GM12878 (cell line): ENCODE results near the gene VARS2. TPM values are rescaled to one million over a fixed set of nuclear protein-coding genes. Genes with fewer than 3 reads are reported as not detected.

Experiments
- ATAC-seq: fragments of 200-7000 bp; cut with Tn5 transposase; 3 replicates; pipeline ENCODE4 v1.9.1; 2020; ENCODE audit warnings: mild to moderate bottlenecking, moderate library complexity
- BruUV-seq: library from RNA; stranded (reverse); fragments of 400-500 nt; replicated peaks from 2 replicates; lab custom pipeline; 2021; lab: Mats Ljungman, UMichigan
- CTCF ChIA-PET: fragments of 300-600 bp; sonication (Branson Sonifier 250); formaldehyde crosslinking; extraction: SDS; loops from one replicate; lab custom pipeline; 2021; ENCODE audit warnings: inconsistent platforms; lab: Yijun Ruan, JAX
- POLR2A ChIA-PET: fragments of 350-600 bp; formaldehyde crosslinking; extraction: SDS; loops from one replicate; lab custom pipeline; 2021; ENCODE audit warnings: inconsistent platforms; lab: Charles Lee
- RAD21 ChIA-PET: fragments of 300-600 bp; sonication (Branson Sonifier 250); formaldehyde crosslinking; loops from one replicate; lab custom pipeline; 2023; ENCODE audit warnings: antibody characterized with exemption; ENCODE audit not compliant: unreplicated experiment; lab: Charles Lee
- SMC1A ChIA-PET: fragments of 300-600 bp; sonication (Branson Sonifier 250); formaldehyde crosslinking; loops from one replicate; lab custom pipeline; 2023; ENCODE audit not compliant: unreplicated experiment, uncharacterized antibody; lab: Charles Lee
- DNase-seq: peaks from one replicate; pipeline ENCODE4 v3.0.0-alpha.2; 2011; ENCODE audit warnings: low read depth, low spot score
- FAIRE-seq: peaks from 3 replicates; lab custom pipeline; 2011; peaks lifted over from hg19 to GRCh38; lab: Jason Lieb, UNC
- H2AFZ ChIP-seq: 2 replicates; pipeline ENCODE4 v1.6.0; 2011; ENCODE audit warnings: low read depth, low read length, control low read depth; ENCODE audit not compliant: control insufficient read depth
- H3K27ac ChIP-seq: 2 replicates; pipeline ENCODE4 v1.5.1; 2011; ENCODE audit warnings: control low read depth; ENCODE audit not compliant: control insufficient read depth, insufficient read depth
- H3K27me3 ChIP-seq, 2 experiments: replicated peaks in 1 of 2; 2 replicates each; pipeline versions ENCODE4 v1.6.0 to v1.6.1; 2011; ENCODE audit warnings: low read length in 1 of 2; ENCODE audit not compliant: control insufficient read depth in 2 of 2, insufficient read depth in 2 of 2
- H3K36me3 ChIP-seq, 2 experiments: 2 replicates each; pipeline ENCODE4 v1.5.1; 2011; ENCODE audit warnings: low read length in 1 of 2; ENCODE audit not compliant: control insufficient read depth in 2 of 2, insufficient read depth in 2 of 2
- H3K4me1 ChIP-seq: 2 replicates; pipeline ENCODE4 v1.6.1; 2011; ENCODE audit warnings: mild to moderate bottlenecking, low read length, moderate library complexity, mixed read lengths; ENCODE audit not compliant: control insufficient read depth, insufficient read depth
- H3K4me2 ChIP-seq: 2 replicates; pipeline ENCODE4 v1.6.0; 2011; ENCODE audit warnings: control low read depth; ENCODE audit not compliant: control insufficient read depth, insufficient read depth
- H3K4me3 ChIP-seq: fragments of 200-600 bp; sonication (generic); 2 replicates; pipeline ENCODE4 v1.5.1; 2016
- H3K79me2 ChIP-seq: 2 replicates; pipeline ENCODE4 v1.6.0; 2011; ENCODE audit warnings: low read length; ENCODE audit not compliant: control insufficient read depth, insufficient read depth
- H3K9ac ChIP-seq: 2 replicates; pipeline ENCODE4 v1.8.0; 2011; ENCODE audit warnings: low read length, control low read depth, mixed read lengths; ENCODE audit not compliant: control insufficient read depth, insufficient read depth
- H3K9me3 ChIP-seq: replicated peaks from 3 replicates; pipeline ENCODE4 v1.5.1; 2011; ENCODE audit warnings: mild to moderate bottlenecking, low read length; ENCODE audit not compliant: control insufficient read depth, insufficient read depth
- H4K20me1 ChIP-seq: 2 replicates; pipeline ENCODE4 v1.6.0; 2011; ENCODE audit not compliant: control insufficient read depth, insufficient read depth
- BRCA1 ChIP-seq: IDR thresholded peaks from 2 replicates; pipeline ENCODE4 v1.6.1; 2011; ENCODE audit warnings: low read depth, low read length, improper control_type of control experiment
- CUX1 ChIP-seq: IDR thresholded peaks from 2 replicates; pipeline ENCODE4 v1.6.1; 2012; ENCODE audit warnings: improper control_type of control experiment, low read depth, low read length; ENCODE audit not compliant: insufficient replicate concordance
- EGR1 ChIP-seq, 2 experiments: IDR thresholded peaks; 1 replicate in 1 of 2; 2 replicates in 1 of 2; pipeline ENCODE4 v1.6.1; 2011 to 2012; ENCODE audit warnings: low read depth in 2 of 2, low read length in 2 of 2, borderline replicate concordance in 1 of 2, mild to moderate bottlenecking in 1 of 2, moderate library complexity in 1 of 2
- JUNB ChIP-seq: IDR thresholded peaks from 2 replicates; pipeline ENCODE4 v1.6.1; 2016; ENCODE audit warnings: antibody characterized with exemption, mild to moderate bottlenecking
- NFXL1 ChIP-seq: fragments of 450-650 bp; IDR thresholded peaks from 2 replicates; pipeline ENCODE4 v1.6.1; 2017; ENCODE audit warnings: antibody characterized with exemption, mild to moderate bottlenecking, borderline replicate concordance
- NR2C2 ChIP-seq: IDR thresholded peaks from 2 replicates; pipeline ENCODE4 v1.6.1; 2011; ENCODE audit warnings: borderline replicate concordance, low read depth; ENCODE audit not compliant: control insufficient read depth, insufficient read length
- POU2F2 ChIP-seq: IDR thresholded peaks from 3 replicates; pipeline ENCODE4 v1.6.1; 2011; ENCODE audit warnings: low read depth, mild to moderate bottlenecking, low read length, borderline replicate concordance
- WGBS: methylation state at CpG from one replicate; pipeline ENCODE4 v1.1.6; 2016; ENCODE audit warnings: low lambda C conversion rate; ENCODE audit not compliant: insufficient replicate concordance, insufficient coverage; ENCODE audit errors: missing lambda C conversion rate; 5-methylcytosine and 5-hydroxymethylcytosine counted together
- in situ Hi-C: fragments of 300-500 bp; cut with MboI; formaldehyde crosslinking; loops from 9 replicates; pipeline ENCODE4 v1.14.3; 2018; ENCODE audit warnings: mixed read lengths
- intact Hi-C: fragments of 100-400 bp; cut with micrococcal nuclease; formaldehyde crosslinking; loops from one replicate; pipeline ENCODE4 v1.14.2; 2022; ENCODE audit not compliant: unreplicated experiment
- polyA plus RNA-seq, 11 experiments: library from polyadenylated mRNA; depleted of rRNA in 4 of 11; unstranded in 6 of 11; stranded (reverse) in 5 of 11; fragments of >200 nt; fragmentation: Nextera tagmentation in 4 of 11; fragmentation: Illumina TruSeq in 1 of 11; extraction: Ambion mirVana in 4 of 11; extraction: Trizol in 1 of 11; gene quantifications; 1 replicate in 1 of 11; 2 replicates in 10 of 11; pipeline versions ENCODE4 v1.2.1 to v1.2.3, GENCODE V29; 2011 to 2016; ENCODE audit warnings: inconsistent platforms in 2 of 11, missing spikeins in 2 of 11, low read depth in 1 of 11
- total RNA-seq, 4 experiments: library from RNA; depleted of rRNA in 3 of 4; stranded (reverse); fragments of >200 nt in 3 of 4; fragmentation: Illumina TruSeq in 1 of 4; extraction: Trizol in 1 of 4; gene quantifications; 2 replicates each; pipeline versions ENCODE4 v1.2.1 to v1.2.3, GENCODE V29; 2013 to 2021
- TF ChIP-seq, protein P1 (sequence below): fragments of 450-650 bp; IDR thresholded peaks from 2 replicates; pipeline ENCODE4 v1.6.1; 2017; ENCODE audit warnings: mild to moderate bottlenecking, low read depth, inconsistent platforms; ENCODE audit not compliant: poor library complexity, severe bottlenecking
- TF ChIP-seq, protein P2 (sequence below): IDR thresholded peaks from 2 replicates; pipeline ENCODE4 v1.6.1; 2012; ENCODE audit warnings: low read length, inconsistent platforms
- TF ChIP-seq, protein P3 (sequence below): fragments of 450-650 bp; IDR thresholded peaks from 2 replicates; pipeline ENCODE4 v1.6.1; 2016; ENCODE audit warnings: mild to moderate bottlenecking

Gene VARS2
- total and polyA plus RNA-seq, 10 of the 15 experiments (the other 5 are each of a cell fraction or from before 2014, with no cell fraction given): 3.8 to 70.7 (median 49.1) TPM

DNA sequence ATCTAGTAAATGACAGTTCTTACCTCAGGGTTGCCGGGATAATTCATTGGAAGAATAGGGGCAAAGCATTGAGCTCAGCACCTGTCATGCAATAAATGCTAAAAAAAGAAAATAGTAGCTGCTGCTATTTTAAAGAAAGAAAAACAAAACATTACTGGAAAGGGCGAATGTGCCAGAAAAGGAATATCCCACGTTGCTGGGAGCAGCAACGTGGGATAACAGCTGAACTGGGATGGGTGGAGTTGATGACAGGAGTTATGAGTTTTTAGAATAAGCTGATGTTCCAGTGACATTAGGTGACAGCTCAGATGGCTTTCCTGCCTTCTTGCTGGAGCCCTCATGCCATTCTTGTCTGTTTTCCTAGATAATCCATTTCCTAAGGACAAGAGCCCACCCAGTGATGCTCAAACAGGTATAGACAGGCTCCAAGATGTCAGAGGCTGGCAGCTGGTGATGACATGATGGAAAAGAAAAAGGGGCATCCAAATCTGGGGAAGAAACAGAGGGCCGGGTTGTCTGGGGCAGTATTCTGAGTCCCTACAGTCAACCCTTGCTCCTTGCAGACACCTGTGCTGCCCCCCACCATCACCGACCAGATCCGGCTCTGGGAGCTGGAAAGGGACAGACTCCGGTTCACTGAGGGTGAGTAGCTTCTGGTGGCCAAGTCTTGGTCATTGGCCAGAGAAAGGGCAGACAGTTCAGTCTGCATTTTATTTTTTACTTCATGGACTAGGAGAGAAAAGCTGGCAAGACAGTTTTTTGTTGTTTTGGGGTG is 1.1 kb upstream of the VARS2 start:
- H3K27ac ChIP-seq: 0 out of 2 replicates have a peak overlapping the region, but pooled peaks have one; percentile 56
- H3K27me3 ChIP-seq: no peaks in the 10 kb centered on the region
- peaks cover 11% of the 10 kb centered on the region for H3K4me1 ChIP-seq
- 97% methylated on average over 8 of the region's 8 CpGs for WGBS
- H3K36me3 ChIP-seq: peaks cover 6 to 8% of the 10 kb centered on the region in 2 experiments; a peak in 3 of 4 replicates
- ATAC-seq (no peak), DNase-seq (no peak)
- peak overlapping the region; percentile 91; the same call in 1 of the 2 replicates for H3K4me3 ChIP-seq
- ChIA-PET POLR2A (interaction anchor here (0.6 to 4.4 kb wide), 18 partner anchors 10 to 544 kb away, joined by 3 to 50 read pairs (median 3); partner anchors contain the start of genes DDR1, FLOT1 and MDC1), CTCF (interaction anchor here (0.9 to 9.3 kb wide), 30 partner anchors 12 to 459 kb away, joined by 3 to 122 read pairs (median 8); partner anchors contain the start of genes DDR1 and DHX16)
- peaks cover 20% of the 10 kb centered on the region for H3K79me2 ChIP-seq
- in situ Hi-C loops: no loop called here
- TF ChIP-seq CUX1: no peak
- TF ChIP-seq, protein P1, sequence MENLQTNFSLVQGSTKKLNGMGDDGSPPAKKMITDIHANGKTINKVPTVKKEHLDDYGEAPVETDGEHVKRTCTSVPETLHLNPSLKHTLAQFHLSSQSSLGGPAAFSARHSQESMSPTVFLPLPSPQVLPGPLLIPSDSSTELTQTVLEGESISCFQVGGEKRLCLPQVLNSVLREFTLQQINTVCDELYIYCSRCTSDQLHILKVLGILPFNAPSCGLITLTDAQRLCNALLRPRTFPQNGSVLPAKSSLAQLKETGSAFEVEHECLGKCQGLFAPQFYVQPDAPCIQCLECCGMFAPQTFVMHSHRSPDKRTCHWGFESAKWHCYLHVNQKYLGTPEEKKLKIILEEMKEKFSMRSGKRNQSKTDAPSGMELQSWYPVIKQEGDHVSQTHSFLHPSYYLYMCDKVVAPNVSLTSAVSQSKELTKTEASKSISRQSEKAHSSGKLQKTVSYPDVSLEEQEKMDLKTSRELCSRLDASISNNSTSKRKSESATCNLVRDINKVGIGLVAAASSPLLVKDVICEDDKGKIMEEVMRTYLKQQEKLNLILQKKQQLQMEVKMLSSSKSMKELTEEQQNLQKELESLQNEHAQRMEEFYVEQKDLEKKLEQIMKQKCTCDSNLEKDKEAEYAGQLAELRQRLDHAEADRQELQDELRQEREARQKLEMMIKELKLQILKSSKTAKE: no peak
- TF ChIP-seq, protein P2, sequence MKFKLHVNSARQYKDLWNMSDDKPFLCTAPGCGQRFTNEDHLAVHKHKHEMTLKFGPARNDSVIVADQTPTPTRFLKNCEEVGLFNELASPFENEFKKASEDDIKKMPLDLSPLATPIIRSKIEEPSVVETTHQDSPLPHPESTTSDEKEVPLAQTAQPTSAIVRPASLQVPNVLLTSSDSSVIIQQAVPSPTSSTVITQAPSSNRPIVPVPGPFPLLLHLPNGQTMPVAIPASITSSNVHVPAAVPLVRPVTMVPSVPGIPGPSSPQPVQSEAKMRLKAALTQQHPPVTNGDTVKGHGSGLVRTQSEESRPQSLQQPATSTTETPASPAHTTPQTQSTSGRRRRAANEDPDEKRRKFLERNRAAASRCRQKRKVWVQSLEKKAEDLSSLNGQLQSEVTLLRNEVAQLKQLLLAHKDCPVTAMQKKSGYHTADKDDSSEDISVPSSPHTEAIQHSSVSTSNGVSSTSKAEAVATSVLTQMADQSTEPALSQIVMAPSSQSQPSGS: no peak
- TF ChIP-seq, protein P3, sequence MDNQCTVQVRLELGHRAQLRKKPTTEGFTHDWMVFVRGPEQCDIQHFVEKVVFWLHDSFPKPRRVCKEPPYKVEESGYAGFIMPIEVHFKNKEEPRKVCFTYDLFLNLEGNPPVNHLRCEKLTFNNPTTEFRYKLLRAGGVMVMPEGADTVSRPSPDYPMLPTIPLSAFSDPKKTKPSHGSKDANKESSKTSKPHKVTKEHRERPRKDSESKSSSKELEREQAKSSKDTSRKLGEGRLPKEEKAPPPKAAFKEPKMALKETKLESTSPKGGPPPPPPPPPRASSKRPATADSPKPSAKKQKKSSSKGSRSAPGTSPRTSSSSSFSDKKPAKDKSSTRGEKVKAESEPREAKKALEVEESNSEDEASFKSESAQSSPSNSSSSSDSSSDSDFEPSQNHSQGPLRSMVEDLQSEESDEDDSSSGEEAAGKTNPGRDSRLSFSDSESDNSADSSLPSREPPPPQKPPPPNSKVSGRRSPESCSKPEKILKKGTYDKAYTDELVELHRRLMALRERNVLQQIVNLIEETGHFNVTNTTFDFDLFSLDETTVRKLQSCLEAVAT: no peak
- TF ChIP-seq NR2C2: no peak
- TF ChIP-seq BRCA1: no peak
- TF ChIP-seq EGR1 (IDR thresholded peaks at IDR 0.05; ENCODE audit: borderline replicate concordance in 1 of 2, low read depth in 2 of 2, low read length in 2 of 2): no peak
- TF ChIP-seq POU2F2: no peak
- TF ChIP-seq JUNB: no peak
- no peak for TF ChIP-seq NFXL1
- TF ChIP-seq, all 136 proteins: peak for 0
- Histone ChIP-seq H2AFZ (no peak overlapping the region), H3K9me3 (no peaks in the 10 kb centered on the region), H3K9ac (no peak overlapping the region), H3K4me2 (peak overlapping the region; percentile 99; the same call in 1 of the 2 replicates), H4K20me1 (no peaks in the 10 kb centered on the region)
- TSS peak; percentile 47 for BruUV-seq
- ChIA-PET SMC1A (interaction anchor here (0.5 to 7.9 kb wide), 24 partner anchors 13 to 298 kb away, joined by 3 to 141 read pairs (median 5); partner anchors contain the start of genes DDR1 and MRPS18B), RAD21 (interaction anchor here (0.7 to 4.6 kb wide), 46 partner anchors 8 to 459 kb away, joined by 3 to 138 read pairs (median 6); partner anchors contain the start of genes DDR1, IER3, PSORS1C1 and TUBB)
- no peak for FAIRE-seq
- intact Hi-C loops: no loop called here
